HG02759 (cell line): ENCODE data around the gene PDE2A.

ENCODE experiments used
- ATAC-seq: cut with Tn5 transposase; IDR thresholded peaks from one replicate; pipeline ENCODE4 v1.9.1; 2021; ENCODE audit warnings: mild to moderate bottlenecking, moderate library complexity; ENCODE audit not compliant: unreplicated experiment

PDE2A gene

DNA sequence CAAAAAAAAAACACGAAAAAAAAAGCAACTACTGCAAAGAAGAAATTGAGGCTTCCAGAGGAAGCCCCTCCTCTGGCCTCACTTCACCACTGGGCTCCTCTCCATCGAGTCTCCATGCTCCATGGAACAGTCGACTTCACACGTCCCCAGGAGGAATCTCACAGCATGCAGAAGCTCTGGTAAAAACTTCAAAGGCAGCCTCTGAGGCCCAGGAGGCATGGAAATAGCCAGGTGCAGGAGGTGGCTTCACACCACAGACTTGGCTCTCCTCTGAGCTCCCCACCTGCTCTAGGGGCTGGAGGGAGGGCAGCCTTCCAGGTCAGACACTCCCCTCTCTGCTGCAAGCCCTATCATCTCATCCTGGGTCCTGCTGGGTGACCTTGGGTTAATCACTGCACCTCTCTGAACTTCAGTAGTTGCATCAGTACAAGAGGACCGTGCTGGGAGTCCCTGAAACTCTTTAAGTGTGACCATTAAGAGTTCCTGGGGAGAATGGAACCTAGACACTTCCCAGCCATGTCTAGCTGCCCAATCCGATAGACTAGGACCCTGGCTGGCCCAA lies 8.2 kb downstream of the PDE2A start:
- ATAC-seq = no peak

DNA sequence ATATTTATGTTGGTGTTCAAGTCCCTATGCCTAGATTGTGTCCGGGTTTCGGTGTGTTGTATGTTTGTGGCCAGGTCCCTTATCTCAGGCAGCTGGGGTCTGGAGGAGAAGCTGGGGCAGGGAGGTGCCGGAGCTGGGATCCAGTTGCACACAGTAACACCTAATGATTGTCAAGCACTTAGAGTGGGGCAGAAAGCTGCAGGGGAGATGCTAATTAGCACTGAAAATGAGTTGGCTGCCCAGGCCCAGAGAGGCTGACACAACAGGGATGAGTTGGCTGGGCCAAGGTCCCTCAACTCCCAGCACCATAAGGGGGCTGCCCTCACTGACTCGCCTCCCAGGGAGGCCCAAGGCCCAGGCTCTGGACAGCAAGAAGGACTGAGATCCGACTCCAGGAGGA lies 12.2 kb downstream of the PDE2A start:
- no peak for ATAC-seq

DNA sequence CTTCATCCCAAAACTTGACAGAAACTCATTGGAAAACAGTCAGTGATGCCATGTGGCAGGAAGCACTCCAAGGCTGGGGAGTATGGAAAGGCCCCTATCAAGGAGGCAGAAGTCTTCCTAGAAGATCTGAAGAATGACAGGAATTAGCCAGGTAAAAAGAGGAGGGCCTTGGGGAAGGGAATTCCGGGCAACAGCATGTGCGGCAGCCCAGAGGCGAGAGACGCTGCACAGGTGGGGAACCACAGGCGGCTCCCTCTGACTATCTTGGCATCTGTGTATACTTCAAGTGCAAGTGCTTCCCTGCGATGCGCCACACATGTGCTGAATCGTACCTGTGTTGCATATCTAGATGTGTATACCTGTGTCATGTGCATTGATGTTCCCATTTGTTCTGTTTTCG lies 12.7 kb downstream of the PDE2A start:
- no peak for ATAC-seq

DNA sequence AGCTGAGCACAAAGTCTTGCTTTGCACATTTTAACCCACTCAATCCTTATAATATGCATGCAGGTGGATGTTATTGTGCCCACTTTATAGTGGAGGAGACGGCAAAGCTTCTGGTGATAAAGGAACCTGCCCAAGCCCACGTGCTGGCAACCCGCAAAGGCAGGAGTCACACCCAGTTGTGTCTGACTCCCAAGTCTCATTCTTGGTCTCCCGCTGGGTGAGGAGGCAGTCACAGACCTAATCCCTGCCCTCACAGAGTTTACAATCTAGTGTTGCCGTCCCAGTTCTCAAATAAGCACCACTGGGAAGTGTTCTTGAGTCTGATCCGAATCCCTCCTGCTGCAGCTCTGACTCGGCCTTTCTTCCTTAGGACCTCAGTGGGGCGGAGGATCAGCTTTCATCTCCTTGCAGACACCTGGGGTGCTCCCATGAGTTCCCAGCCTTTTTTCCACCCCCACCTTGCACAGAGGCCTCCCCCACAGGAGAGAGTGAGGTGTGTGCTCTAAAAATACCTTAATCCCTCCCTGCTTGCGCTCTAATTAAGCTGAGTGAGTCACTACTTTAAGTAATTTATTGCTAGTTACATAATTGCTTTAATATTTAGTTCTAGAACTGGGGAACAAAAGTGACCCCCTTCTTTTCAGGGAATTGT lies 15.1 kb downstream of the PDE2A start:
- ATAC-seq = no peak

DNA sequence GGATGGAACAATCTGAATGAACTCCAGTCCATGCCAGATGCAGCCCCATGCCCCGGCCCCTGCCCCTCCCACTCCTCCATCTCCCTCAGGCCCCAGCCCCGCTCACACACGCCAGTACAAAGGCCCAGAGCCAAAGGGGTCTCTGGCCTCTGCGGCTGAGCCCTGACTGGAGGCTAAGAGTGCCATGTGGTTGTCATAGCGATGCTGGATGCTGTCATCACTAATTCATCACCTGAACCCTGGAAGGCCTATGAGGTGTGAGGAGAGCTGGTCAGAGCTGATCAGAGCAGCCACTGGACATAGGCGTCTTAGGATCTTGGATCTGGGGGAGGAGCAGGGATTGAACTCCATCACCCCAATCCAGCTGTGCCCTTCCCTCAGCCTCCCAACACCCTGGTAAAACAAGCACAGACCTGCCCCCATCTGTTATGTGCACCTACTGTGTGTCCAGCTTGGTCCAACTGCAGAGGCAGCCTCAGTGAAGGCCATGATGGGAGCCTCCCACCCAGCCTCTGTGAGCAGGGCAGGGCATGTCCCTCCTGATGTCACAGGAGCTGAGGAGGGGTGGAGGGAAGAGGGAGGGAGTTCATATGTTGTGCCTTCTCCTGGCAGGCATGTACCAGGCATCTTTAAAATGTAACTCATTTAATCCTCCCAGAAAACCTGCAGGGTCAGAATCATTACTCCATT lies 16.7 kb downstream of the PDE2A start:
- ATAC-seq = no peak

DNA sequence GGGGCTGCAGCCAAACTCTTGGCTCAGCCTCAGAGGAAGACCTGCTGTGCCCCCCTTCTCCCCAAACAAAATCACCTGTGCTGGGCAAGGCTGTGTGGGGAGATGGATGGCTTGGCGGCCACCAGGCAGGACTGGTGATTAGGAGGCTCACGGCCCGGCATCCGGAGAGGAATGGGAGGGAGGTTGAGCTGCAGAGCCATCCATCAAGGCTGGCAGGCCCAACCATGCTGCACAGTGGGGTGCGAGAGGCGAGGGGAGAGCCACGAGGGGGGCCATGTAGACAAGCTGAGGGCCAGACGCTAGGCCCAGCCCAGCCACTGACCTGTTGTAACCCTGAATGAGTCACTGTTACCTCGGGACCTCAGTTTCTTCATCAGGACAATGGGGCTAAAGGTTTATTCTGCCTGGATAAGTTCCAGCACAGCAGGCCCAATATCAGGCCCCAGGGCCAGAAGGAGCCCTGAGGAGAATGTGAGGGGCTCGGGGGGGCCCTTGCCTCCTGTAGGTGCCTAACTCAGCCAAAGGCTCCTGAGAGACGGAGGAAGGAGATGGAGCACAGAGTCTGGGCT lies 18.2 kb downstream of the PDE2A start:
- no peak for ATAC-seq

DNA sequence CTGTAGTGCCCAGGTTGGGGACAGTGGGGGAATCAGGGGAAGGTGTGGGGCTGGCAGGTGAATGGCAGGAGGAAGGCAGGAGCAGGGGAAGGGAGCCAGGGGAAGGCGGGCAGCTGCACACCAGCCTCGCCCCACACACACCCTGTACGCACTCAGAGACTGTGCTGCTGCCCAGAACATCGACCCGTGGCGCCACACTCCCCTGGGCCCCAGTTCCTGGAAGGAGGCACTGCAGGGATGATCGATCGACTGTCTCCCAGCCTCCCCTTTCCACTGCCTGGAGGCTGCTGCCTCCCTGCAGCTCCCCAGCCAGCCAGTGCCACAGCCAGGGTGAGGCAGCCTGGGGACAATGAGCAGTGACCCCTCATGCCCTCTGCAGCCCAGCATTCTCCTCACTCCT lies 19.2 kb downstream of the PDE2A start:
- ATAC-seq = no peak

DNA sequence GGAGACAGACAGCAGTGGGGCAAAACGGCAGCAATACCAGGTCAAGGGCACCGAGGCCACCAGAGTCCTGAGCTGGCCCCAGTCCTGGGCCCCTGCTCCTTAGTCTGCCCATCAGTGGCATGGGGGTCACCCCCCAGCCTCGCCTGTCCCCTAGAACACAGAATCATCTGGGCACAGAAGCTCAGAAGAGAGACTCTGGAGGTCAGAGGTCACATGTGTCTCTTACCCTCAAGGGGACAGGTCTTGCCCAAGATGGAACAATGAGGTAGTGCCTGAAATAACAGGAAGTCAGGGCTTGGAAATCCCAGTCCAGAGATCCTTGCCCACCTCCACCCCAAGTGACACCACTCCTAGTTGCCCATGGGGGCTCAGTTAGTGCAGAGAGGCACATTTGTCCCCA lies 20.6 kb downstream of the PDE2A start:
- no peak for ATAC-seq

DNA sequence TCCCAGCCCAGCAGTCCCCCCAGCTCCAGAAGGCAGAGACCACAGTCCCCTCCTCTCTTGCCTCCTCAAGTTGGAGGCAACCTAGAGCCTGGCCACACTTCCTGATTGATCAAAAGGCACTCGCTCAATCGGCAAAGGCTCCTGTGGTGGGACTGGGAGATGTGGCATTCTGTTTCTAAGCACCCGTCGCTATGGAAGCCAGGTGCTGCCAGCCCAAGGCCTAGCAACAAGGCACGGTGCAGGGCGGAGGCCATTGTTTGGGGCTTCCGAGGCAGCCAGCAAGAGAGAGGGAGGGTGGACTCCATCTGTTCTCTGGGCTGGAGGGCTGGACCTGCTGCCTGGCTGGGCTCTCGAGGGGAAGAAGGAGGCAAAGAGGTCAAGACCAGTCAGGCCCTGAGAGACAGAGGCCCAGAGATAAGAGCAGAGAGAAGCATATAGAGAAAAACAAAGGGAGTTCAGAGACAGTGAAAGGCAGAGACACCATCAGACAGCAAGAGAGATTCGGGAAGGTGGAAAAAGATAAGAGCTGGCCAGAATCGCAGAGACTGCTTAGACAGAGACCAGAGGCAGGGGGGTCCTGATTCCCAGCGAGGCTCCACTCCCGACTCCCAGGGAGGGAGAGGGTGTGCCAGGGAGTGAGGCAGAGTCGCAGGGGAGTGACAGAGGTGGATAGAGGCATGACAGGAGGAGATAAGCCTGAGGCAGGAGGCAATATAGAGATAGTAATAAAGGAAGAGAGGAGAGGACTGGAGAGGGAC lies 21.2 kb downstream of the PDE2A start:
- ATAC-seq = no peak

DNA sequence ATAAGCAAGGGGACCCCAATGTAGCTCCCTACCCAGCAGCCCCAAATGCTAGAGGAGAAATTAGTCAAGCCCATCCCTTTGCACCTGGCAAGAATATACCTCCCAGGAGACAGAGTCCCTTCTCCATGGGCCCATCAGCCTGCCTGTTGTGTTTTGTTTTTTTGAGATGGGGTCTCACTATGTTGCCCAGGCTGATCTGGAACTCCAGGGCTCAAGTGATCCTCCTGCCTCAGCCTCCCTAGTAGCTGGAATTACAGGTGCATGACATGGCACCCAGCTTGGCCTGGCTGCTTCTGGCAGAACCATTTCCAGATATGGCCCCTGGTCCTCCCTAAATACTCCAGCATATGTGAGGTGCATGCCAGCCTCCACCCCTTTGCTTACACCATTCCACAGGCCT lies 22.1 kb downstream of the PDE2A start:
- ATAC-seq = no peak

DNA sequence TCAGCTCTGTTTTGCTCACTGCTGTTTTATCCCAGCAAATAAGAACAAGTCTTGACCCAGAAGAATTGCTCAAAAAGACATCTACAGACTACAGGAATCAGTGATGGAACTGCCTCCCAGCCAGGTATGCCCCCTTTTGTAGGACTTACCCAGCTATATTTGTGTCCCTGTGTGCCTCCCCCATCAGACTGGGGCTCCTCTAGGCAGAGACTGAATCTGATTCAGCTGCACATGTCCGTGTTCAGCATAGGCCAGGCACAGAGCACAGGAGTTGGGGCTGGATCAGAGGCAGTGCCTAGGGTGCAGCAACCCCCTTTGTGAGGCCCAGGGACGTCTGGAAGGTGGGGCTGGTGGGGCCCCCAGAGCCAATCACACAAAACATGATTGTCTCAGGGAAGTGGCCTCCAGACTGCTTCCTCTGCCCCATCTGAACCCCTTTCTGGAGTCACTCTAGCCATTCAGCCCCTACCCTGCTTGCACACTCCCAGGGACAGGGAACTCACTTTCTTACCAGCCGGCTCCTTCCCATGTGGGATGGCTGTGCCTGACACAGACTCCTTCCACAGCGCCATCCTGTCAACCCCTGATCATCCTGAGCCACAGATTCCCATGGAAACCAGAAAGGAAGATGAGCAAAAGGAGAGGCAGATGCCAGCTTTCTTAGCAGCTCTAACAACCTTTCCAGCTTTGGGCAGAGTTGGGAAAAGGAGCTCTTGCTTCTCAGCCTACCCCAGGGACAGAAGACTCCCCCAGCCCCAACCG lies 24.8 kb downstream of the PDE2A start:
- ATAC-seq = no peak

DNA sequence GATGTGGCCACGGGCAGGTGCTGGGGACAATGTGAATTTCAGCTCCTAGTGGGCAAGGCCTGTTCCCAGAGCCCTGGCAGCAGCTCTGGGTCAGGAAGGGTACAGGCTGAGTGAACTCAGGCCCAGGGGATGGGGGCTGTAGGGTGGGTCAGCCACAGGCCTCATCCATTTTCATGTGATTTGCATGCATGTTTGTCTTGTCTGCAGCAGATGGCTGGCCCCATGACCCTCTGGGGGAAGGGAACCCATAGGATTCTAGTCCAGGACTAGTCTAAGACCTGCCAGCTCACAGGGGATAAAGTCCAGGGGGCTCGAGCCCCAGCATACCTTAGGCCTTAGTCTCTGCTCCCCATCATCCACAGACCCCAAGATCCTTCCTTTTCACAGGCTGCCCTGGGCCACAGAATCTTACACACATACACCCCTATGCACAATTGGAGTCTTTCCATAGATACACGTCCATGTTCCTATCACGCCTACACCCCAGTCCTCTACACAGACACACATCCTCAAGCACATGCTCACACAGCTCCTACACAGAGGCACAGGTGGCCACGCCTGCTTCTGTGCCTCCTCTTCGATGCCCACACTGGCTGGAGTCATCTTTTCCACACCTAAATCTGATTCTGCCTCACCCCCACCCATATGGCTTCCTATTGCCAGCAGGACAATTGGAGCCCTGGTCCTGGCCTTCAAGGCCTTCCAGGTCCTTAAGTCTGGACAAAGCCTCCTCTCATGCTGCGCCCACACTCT lies 25.7 kb downstream of the PDE2A start:
- no peak for ATAC-seq

DNA sequence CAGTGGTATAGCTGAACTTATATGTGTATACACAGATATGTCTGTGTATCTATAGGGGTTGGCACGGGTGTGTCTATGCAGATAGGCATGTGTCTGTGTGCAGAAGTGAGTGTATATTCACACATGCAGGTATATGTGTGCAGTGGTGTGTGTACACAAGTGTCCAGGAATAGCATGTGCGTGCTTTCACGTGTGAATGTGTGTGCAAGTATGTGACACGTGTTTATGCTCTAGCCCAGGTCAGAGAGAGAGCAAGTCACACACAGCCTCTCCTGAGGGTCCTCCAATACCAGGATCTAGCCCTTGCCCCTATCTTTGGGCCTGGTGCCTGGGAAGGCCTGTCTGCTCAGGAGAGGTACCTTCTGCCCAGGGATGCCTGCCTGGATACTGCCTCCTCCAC lies 26.3 kb downstream of the PDE2A start:
- no peak for ATAC-seq

DNA sequence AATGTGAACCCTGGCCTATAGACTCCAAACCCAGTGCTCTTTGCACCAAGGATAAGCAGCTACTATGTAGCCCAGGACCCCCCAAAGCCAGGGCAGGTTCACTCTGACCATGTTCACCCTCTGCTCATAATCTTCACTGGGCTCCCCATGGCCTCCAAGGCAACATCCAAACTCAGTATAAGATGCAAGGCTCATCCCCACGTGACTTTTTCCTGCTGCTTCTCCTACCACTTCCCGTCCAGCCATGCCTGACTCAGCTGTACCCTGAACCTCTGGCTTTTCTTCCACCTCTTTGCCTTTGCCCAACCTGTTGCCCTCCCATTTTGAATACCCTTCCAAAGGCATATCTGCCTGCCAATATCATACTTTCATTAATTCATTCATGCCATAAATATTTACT lies 27.8 kb downstream of the PDE2A start:
- no peak for ATAC-seq

DNA sequence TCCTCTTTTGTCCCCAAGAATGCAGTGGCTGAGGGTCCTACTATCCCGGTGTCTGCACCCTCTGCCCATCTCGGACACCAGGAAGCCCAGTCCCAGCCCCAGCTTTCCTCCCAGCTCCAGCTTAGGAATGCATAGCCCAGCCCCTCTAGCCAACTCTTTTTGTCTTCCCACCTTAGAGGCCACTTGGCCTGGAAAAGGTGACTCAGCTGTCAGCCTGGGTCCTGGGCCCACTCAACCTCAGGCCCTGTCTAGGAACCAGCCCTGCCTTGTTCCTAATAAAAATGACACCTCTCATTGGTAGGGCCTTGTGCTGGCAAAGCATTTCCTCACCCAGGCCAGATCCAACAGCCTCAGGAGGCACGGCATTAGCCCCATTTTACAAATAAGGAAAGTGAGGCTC lies 28.2 kb downstream of the PDE2A start:
- no peak for ATAC-seq

DNA sequence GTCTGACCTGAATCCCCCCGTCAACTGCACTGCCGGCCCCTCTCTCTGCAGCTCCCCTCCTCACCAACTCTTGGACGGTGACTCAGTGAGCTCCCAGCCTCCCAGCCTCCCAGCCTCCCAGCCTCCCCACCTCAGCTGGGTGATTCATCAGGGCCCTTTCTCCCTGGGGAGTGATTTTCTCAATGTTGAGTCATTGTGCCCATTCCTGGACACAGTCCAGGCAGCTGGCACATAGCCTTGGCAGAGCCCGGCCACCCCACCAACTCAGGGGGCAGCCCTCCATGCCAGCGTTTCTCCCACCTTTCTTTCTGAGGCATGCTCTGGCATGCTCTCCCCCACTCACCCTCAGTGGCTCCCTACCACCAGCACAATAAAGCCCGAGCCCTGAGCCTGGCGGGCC lies 30.7 kb downstream of the PDE2A start:
- ATAC-seq = no peak

DNA sequence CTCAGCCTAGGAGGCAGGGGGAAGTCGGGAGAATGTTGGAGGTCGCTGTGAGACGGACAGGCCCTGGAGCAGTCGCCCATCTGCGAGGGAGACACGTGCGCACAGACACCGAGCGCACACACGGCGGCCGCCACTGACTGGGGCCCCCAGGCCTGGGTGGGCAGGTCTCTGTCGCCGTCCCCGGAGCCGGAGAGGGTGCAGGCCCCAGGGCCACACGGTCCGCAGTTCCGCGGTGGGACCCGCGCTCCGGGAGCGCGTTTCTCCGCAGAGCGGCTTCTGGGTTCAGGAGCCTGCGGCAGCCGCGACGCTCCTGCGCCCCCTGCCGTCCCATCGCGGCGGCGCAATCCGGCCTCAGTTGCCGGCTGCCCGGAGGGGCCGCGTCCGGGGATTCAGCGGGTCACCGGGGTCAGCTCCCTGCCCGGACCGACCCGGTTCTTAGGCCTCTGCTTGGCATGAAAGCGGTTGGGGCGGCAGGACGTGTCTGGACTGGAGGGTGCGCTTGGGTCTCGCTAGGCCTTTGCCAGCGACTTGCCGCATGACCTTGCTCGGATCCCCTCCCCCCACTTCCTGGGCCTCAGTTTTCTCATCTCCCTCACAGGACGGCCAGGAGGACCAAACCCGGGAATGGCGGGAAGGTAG lies 31.2 kb downstream of the PDE2A start:
- ATAC-seq = no peak

DNA sequence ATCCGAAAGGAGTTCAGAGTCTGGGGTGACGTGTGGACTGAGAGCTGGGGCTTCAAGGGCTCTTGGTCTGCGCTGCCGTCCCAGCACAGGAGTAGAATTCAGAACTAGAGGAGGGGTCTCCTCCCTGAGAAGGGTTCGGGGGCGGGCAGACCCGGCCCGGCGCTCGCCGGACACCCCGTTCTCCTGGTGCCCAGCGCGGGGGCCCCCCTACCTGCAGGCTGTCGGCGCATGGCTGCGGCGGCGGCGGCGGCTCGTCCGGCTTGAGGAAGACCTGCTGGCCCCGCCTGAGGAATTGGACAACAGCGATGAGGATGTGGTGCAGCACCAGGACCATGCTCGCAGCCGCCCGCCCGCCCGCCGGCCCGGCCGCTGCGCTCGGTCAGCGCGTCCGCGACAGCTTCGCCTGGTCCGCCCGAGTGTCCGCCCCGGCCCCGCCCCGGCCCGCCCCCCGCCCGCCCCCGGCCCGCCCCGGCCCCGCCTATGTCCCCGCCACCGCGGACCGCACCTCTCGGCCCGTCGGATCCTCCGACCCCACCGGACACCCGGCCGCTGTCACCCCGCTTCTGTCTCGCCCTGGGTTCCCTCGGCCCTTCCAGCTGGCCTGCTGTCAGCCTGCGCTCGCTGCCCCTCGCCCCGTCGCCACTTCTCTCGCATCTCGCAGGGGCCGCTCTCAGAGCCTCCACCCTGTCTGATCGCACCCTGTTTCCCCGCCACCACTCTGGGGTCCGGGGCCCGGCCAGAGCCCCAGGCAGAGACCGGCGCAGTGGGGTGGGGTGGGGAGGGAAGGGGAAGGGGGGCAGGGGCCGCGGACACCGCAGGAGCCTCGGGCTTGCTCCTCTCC lies 32.0 kb downstream of the PDE2A start:
- ATAC-seq = no peak
